Psoas muscle (tissue), 8 donors: ENCODE data around the gene UBE2H. TPM values are rescaled to one million over a fixed set of nuclear protein-coding genes. Genes with fewer than 3 reads are reported as not detected.
A peak's percentile ranks its signal among the peaks of the same experiment; 100 is the strongest.

Experiments
- ATAC-seq, 4 donors: fragments of 200-7000 bp; cut with Tn5 transposase; one replicate each; pipeline ENCODE4 v1.9.1; 2020; ENCODE audit warnings: moderate library complexity in 3 of 4, mild to moderate bottlenecking in 2 of 4
- DNase-seq, 2 donors: peaks; one replicate each; pipeline ENCODE4 v3.0.0-alpha.2; 2020
- H3K27ac ChIP-seq: fragments of 200-600 bp; one replicate; pipeline ENCODE4 v1.8.0; 2022
- H3K27me3 ChIP-seq, 3 donors: fragments of 200-600 bp in 1 of 3; one replicate each; pipeline versions ENCODE4 v1.6.1 to v1.8.0; 2013 to 2022; ENCODE audit warnings: low read length in 2 of 3, mild to moderate bottlenecking in 2 of 3, moderate library complexity in 1 of 3; ENCODE audit not compliant: insufficient read depth in 3 of 3
- H3K36me3 ChIP-seq, 2 donors: fragments of 200-600 bp in 1 of 2; one replicate each; pipeline versions ENCODE4 v1.6.1 to v1.8.0; 2013 to 2022; ENCODE audit warnings: low read depth in 1 of 2, mild to moderate bottlenecking in 1 of 2, moderate library complexity in 1 of 2; ENCODE audit not compliant: insufficient read depth in 1 of 2
- H3K4me1 ChIP-seq: fragments of 200-600 bp; one replicate; pipeline ENCODE4 v1.8.0; 2022
- H3K4me3 ChIP-seq: fragments of 200-600 bp; one replicate; pipeline ENCODE4 v1.8.0; 2022; ENCODE audit warnings: mild to moderate bottlenecking
- H3K9me3 ChIP-seq: fragments of 200-600 bp; one replicate; pipeline ENCODE4 v1.8.0; 2022
- WGBS, 3 donors: extraction: QIAGEN DNeasy Blood & Tissue Kit; methylation state at CpG; one replicate each; pipeline versions ENCODE4 v1.1.6 to v1.1.7; 2013; 5-methylcytosine and 5-hydroxymethylcytosine counted together
- intact Hi-C, 2 donors: fragments of 100-400 bp; cut with DNase I; formaldehyde crosslinking; loops; one replicate each; pipeline versions ENCODE4 v1.11.0 to v1.14.2; 2022
- polyA plus RNA-seq, 3 donors: library from polyadenylated mRNA; stranded (reverse); fragments of 200-250 nt; gene quantifications; one replicate each; pipeline ENCODE4 v1.2.3, GENCODE V29; 2013
- total RNA-seq, 4 donors: library from RNA; stranded (reverse); fragmentation: NEBNext Ultra II Directional in 2 of 4; extraction: Animal tissue kit (Norgen Biotek cat#: 25700) in 2 of 4; gene quantifications; one replicate each; pipeline versions ENCODE4 v1.2.1 to v1.2.4, GENCODE V29; 2021 to 2023
- TF ChIP-seq, protein P1 (sequence below): fragments of 200-600 bp; IDR thresholded peaks from one replicate; pipeline ENCODE4 v1.8.0; 2022; ENCODE audit warnings: antibody characterized with exemption
- donor health status: healthy with polysubstance abuse.
- donor health status: DM: no; HTN: no; CAD: no; lungs with moderate emphysema.
- donor health status: Bipolar disorder and iron deficiency.
- donor health status: healthy.
- donor health status: DM: yes; HTN: yes; CAD: no.
- donor health status: DM: no; HTN: no; CAD: no.
- donor health status: DM: no; HTN: no; CAD: no.
- donor health status: DM: yes; HTN: yes; CAD: no.

UBE2H gene
- total and polyA plus RNA-seq, 7 donors: 17.3 to 115 (median 77.3) TPM

DNA sequence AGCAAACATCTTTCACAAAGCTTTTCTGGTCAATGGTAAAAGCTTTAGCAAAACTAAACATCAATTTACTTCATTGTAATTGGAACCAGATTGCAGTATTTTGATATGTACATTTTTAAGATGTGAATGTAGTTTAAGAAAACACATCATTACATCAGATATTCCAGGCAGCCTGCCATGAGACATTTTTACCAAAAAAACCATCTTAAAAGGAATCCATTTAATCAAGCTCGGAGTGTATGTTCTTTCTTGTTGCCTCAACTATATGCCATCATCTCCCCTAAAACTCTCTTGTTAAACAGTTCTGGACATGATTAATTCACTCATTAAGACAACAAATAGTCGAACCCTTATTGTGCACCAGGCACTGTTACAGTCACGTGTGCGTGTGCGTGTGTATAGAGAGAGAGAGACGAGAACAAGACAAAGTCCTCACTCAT, 97.5 kb downstream of the UBE2H start:
- H3K4me3 ChIP-seq: no peak overlapping the region
- WGBS, 3 donors: 84 to 90% (median 89%) methylated on average over 6 of the region's 6 CpGs

DNA sequence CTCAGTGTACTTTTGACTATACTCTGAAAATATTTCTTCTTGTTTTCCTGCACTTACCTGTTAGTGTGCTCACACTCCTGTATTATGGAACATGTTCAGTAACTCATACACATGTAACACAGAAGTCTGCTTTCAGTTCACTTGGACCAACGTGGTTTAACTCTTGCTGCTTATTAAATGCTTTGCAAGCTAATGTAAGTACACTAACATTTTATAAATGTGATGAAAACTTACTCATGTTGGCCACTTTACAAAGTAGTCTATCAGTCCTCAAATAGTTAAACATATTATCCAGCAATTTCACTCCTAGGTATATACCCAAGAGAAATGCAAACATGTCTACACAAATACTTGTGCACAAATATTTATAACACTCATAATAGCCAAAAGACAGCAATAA, 98.4 kb downstream of the UBE2H start:
- no peaks in the 10 kb centered on the region for H3K9me3 ChIP-seq
- no peak overlapping the region for H3K4me3 ChIP-seq
- no peak for ATAC-seq
- intact Hi-C loops: loop anchor here in 1 of 2 donors (10.0 kb wide), 1 partner anchor 50 kb away; no protein-coding TSS in a partner anchor
- DNase-seq: no peak
- peaks cover 43% of the 10 kb centered on the region for H3K4me1 ChIP-seq
- 48 to 67% (median 59%) methylated on average over 1 of the region's 1 CpG for WGBS, 3 donors
- peaks cover 6 to 13% of the 10 kb centered on the region in 2 donors for H3K36me3 ChIP-seq
- TF ChIP-seq, protein P1, sequence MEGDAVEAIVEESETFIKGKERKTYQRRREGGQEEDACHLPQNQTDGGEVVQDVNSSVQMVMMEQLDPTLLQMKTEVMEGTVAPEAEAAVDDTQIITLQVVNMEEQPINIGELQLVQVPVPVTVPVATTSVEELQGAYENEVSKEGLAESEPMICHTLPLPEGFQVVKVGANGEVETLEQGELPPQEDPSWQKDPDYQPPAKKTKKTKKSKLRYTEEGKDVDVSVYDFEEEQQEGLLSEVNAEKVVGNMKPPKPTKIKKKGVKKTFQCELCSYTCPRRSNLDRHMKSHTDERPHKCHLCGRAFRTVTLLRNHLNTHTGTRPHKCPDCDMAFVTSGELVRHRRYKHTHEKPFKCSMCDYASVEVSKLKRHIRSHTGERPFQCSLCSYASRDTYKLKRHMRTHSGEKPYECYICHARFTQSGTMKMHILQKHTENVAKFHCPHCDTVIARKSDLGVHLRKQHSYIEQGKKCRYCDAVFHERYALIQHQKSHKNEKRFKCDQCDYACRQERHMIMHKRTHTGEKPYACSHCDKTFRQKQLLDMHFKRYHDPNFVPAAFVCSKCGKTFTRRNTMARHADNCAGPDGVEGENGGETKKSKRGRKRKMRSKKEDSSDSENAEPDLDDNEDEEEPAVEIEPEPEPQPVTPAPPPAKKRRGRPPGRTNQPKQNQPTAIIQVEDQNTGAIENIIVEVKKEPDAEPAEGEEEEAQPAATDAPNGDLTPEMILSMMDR: no peak
- H3K27ac ChIP-seq: peak overlapping the region; percentile 19
- H3K27me3 ChIP-seq: no peaks in the 10 kb centered on the region

More for the DNA sequence above, 97.5 kb downstream of the UBE2H start:
- TF ChIP-seq, protein P1: no peak
- no peak for ATAC-seq
- peaks cover 52% of the 10 kb centered on the region for H3K4me1 ChIP-seq
- H3K9me3 ChIP-seq: no peaks in the 10 kb centered on the region
- intact Hi-C loops: loop anchor here in 1 of 2 donors (10.0 kb wide), 1 partner anchor 50 kb away; no protein-coding TSS in a partner anchor
- H3K36me3 ChIP-seq: peaks cover 6 to 13% of the 10 kb centered on the region in 2 donors
- H3K27me3 ChIP-seq: no peaks in the 10 kb centered on the region
- DNase-seq: no peak
- no peak overlapping the region for H3K27ac ChIP-seq

DNA sequence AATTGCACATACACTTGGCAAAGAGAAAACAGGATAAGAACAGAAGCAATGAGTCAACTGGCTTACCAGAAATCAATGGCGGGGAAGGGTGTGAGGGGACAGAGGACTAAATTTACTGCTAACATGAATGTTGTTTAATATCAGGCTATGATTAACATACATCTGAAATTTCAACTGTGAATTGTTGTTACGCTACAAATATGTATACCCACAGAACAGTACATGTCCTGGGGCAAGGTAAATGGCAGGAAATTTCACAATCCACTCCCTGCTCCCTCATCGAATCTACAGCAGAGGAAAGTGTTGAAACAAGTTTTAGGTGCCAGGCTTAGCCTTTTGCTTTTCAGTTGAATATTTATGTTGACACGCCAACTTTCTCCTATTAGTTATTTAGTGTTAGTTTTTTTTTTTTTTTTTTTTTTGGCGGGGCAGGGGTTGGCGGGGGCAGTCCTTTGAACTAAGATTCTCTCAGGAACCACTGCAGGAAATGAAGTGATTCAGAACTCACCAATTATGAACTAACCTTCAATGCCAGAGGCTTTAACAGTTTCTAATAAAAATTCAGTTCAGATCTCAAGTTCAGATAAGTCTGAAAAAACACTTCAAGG, 99.0 kb downstream of the UBE2H start:
- intact Hi-C loops: loop anchor here in 1 of 2 donors (10.0 kb wide), 1 partner anchor 51 kb away; no protein-coding TSS in a partner anchor
- no peaks in the 10 kb centered on the region for H3K27me3 ChIP-seq
- no peaks in the 10 kb centered on the region for H3K9me3 ChIP-seq
- ATAC-seq (peak; percentile 17 to 67 (median 58)), DNase-seq (no peak)
- peak overlapping the region; percentile 19 for H3K27ac ChIP-seq
- no peak overlapping the region for H3K4me3 ChIP-seq
- H3K36me3 ChIP-seq: peaks cover 6 to 13% of the 10 kb centered on the region in 2 donors
- H3K4me1 ChIP-seq: peaks cover 37% of the 10 kb centered on the region
- TF ChIP-seq, protein P1: no peak
- 64 to 72% (median 70%) methylated on average over 6 of the region's 6 CpGs for WGBS, 3 donors

DNA sequence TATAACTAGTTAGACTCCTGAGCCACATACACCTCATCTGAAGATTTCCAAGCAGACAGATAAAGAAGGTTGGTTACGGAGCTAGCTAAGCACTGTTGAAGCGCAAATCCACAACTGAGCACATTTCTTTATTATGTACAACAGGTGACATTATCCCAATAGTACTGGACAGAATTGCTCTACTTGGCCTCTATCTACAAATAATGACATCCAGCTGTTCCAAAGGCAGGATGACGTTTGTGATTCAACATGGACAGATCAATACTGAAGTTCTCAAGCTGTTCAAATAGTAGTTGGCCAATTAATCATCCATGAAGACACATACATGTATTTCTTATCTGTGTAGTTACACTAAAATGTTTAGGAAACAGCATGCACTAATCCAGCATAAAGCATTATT, 101.0 kb downstream of the UBE2H start:
- Histone ChIP-seq H3K4me1 (peaks cover 36% of the 10 kb centered on the region), H3K4me3 (no peak overlapping the region), H3K9me3 (no peaks in the 10 kb centered on the region), H3K36me3 (peaks cover 6 to 7% of the 10 kb centered on the region in 2 donors), H3K27me3 (no peaks in the 10 kb centered on the region), H3K27ac (no peak overlapping the region)
- ATAC-seq (no peak), DNase-seq (no peak)
- 76 to 90% (median 79%) methylated on average over 3 of the region's 3 CpGs for WGBS, 3 donors
- TF ChIP-seq, protein P1: no peak
- intact Hi-C loops: loop anchor here in 1 of 2 donors (10.0 kb wide), 1 partner anchor 53 kb away; no protein-coding TSS in a partner anchor
